Eye (tissue), 1 donor: ENCODE measurements around the gene BAIAP2.

ENCODE experiments used
- DNase-seq: peaks from one replicate; pipeline ENCODE4 v3.0.0-alpha.2; 2015

Gene BAIAP2

DNA sequence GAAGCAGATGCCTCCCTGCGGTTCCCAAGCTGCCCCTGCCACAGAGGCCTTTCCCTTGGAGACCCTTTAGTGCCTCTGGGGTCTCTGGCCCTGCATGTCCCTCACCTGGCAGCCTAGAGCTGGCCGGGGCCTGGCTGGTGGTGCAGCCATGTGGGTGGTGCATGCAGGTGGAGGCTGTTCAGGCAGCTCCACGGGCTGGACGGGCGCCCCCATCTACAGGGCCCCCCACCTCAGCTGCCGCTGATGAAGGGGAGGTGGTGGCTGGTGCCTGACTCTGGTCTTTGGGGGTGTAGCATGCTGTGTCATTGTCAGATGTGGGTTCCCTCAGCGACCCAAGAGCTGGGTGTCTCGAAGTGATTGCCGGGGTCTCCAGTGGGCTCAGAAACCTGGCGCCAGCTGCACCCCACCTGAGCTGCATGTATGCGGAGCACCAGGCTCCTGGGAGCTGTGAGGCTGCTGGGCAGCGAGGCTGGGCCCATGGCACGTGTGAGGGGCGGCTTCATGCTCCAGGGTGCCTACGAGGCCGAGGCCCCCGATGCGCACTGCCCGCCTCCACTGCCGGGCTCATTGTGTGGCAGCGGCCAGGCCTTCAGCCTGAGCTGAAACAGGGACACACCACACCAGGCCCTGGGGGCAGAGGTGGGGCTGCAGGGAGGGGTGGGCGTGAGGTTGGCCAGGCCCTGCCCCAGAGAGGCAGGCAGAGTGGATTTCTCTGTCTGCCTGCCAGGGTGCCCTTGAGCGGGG, 57.0 kb downstream of the BAIAP2 start:
- no peak for DNase-seq

DNA sequence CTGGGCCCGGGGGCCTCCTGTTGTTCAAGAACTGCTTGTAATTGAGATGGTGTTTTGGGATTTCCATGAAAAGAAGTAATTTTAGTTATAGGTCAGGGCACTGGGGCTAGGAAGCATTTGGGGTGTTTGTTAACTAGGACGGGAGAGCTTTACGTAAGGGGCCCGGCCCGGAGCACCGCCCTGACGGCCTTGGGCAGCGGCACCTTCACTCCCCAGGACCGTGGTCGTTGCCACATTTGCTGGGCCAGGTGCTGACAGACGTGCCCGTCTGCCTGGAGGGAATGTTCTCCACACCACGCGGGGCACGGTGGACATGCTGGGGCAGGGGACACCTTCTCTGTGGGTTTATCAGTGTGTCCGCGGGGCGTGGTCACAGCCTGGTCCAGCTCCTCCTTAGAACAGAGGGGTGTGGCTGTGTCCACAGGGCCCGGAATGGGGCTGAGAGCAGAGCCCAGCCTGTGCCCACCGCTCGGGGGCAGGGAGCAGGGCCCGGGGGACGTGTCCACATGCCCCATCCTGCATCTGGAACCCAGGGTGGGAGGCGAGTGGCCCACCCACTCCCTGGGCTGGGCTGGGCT, 57.7 kb downstream of the BAIAP2 start:
- no peak for DNase-seq

DNA sequence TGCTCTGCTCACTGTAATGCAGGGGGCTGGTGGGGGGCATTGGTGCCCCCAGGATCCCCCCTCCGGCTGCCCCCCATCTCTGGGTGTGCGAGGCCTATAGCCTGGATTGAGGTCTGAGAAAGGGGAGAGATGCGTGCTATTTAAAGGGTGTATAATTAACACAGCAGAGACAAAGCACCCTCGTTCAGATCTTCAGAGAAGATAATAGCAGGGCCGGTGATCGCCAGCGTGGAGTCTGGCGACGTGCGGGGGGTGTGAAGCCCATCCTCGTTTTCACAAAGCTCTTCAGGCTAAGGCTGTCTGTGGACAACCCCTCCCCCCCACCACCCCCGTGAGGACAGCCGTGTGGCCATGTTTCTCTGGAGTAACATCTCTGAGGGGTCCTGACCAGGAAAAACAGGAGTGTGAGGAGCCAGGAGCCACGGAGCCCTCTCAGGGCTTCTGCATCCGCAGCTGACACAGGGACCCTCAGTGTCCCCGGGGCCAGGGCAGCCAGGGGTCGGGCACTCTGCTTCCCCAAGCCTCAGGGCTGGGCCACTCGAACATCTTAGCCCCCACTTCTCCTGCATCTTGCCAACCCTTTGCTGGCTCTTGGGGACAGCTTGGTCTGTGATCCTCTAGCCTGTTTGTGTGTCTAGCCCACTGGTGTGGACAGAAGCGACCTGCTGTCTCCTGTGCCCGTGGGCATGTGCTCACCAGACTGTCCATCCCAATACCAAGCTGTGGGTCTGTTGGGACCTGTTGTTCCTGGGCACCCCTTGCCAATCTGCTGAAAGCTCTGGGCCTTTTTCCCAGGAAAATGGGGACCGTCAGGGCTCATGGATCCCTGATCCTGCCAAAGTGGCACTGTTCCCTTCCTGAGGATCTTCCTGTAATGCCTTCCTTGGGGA, 58.9 kb downstream of the BAIAP2 start:
- peak; percentile 43 for DNase-seq

DNA sequence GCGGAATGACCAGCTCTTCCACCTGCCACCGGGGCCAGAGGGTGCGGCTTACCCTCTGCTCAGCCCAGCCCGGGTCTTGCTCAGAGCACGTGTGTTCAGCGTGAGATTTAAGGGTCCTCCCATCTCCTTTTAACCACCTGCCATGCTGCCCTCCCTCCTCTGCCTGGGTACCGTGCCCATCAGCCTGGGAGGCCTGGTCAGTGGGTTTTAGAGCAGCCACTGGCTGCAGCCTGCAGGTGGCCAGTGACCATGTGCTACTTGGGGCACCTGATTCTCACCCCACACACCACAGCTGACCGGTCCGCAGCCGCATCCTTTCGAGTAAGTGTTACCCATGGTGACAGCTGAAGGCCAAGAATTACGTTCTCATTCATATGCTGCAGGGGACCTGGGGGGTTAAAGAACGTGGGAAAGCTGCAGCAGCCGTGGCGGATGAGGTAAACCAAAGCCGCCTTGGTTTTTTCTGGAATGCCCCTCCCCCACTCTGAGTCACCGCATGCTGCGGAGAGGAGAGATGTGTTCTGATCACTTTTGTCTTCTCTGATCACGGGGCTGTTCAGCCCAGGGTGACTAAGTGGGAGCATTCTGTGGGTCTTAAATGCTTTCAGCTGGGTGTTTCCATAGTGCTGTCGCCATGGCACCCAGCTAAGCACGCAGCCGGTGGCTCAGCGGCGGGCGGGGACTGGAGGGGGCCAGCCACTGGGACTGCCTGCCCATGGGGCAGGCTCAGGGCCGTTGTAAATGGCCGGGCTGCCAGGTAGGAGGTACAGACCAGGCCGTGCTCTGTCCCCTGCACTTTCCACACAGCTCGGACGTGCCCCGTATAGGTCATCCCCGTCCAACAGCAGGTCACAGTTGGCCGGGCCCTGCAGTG, 59.8 kb downstream of the BAIAP2 start:
- peak; percentile 97 for DNase-seq

DNA sequence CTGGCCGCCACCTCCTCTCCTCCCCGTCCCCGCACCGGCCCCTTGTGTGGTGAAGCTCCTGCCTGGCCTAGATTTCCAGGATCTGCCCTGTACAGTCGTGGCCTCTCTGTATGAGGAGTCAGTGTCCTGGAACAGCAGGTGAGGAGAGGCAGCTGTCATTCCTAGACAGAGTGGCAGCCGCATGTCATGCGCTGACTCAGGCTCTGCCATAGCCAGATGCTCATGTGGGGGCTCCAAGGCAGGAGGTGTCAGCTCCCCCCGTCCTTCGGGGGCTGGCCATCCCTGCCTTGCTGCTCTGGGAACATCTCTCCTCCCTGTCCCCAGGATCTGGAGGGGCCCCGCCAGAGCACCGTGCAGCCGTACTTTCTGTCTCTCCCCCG, 60.4 kb downstream of the BAIAP2 start:
- DNase-seq: no peak

DNA sequence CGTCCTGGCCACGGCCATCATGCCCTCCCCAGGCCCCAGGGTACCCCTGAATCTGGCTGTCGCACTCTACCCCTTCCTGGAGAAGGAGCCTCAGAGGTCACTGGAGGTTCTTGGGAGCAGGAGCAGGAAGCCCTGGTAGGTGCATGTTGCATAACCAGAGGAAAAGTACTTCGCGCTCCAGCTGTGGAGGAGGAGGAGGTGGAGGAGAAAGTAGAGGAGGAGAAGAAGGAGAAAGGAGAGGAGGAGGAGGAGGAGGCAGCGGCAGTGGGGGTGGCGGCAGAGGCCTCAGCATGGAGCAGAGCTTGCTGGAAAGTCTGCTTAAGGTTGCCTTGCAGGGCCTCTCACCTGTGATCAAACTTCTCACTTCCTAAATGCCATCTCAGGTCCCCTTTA, 61.8 kb downstream of the BAIAP2 start:
- DNase-seq: peak; percentile 27

DNA sequence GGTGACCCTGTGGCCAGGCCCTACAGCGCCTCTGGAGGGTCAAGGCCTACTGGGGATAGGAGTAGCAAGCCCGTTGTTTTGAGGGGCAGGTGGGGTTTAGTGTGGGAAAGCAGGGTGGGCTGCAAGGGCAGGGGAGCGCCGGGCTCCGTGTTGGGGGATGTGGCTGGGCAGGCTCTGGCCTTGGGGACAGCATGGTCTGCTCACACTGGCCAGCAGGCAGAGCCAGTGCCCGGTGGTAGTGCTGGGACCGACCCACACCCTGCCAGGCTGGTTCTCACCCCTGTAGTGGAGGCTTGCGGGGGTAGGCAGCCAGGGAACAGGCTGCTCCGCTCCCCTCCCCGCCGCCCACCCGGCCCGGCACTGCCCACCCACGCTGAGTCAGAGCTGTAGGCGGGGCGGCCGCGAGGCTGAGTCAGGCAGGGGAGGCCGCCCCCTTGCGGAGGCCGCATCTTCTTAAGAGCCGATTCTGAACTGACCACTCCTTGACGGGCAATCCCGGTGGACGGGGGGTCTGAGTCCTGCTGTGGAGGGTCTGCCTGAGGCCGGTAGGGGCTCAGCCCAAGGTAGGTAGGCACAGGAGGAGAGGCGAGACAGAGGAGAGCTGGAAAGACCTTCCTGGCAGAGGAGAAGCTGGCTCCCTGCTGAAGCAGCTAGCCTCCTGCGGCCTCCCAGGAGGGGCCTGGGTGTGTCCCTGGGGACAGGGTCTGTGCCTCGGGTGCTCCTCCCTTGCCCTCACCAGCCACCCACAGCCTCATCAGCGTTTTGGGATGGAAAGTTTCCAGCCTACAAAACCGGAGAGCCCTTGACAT, 62.4 kb downstream of the BAIAP2 start:
- peak; percentile 94 for DNase-seq

DNA sequence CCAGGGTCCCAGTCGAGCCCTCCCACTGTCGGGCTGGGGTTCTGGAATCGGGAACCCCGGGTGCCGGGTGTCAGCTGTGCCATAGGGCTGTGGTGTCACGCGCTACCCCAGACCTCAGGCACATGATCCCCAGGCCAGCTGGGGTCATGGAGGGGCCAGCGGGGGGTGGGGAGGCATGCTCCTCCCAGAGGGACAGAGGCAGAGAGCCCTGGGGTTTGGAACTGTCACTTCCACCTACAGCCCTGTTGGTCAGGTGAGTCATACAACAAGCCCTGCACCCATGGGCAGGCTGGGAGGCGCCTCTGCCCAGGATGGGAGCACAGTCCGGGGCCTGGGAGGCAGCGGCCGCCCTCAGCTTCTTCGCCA, 63.0 kb downstream of the BAIAP2 start:
- no peak for DNase-seq

DNA sequence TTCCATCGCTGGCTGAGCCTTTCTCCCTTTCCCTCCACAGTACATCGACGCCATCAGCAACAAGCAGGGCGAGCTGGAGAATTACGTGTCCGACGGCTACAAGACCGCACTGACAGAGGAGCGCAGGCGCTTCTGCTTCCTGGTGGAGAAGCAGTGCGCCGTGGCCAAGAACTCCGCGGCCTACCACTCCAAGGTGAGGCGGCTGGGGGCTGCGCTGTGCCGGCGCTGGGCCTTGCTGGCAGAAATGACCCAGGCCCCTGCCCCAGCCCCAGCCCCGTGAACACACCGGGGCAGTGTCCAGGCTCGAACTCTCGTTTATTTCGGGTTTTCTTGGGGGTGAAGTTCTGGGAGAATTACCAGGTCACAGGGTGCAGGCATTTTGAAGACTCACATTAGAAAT, 64.9 kb downstream of the BAIAP2 start:
- DNase-seq: no peak

DNA sequence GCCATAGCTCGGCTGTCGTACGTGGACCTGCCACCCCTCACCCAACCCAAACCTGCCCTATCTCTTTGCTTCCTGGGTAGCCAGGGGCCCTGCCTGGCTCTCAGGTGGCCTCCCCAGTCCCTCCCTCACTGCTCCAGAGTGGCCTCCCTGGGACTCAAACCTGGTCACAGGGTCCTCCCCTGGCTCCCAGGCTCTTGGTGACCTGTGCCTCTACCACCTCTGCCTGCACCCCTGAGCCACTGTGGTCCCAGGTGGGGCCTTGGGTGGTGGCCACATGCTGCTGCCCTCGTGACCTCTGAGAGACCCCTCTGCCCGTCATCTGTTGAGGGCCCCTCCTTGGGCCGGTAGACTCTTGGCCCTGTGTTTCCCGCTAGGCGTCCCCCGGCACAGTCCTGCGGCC, 65.7 kb downstream of the BAIAP2 start:
- no peak for DNase-seq

DNA sequence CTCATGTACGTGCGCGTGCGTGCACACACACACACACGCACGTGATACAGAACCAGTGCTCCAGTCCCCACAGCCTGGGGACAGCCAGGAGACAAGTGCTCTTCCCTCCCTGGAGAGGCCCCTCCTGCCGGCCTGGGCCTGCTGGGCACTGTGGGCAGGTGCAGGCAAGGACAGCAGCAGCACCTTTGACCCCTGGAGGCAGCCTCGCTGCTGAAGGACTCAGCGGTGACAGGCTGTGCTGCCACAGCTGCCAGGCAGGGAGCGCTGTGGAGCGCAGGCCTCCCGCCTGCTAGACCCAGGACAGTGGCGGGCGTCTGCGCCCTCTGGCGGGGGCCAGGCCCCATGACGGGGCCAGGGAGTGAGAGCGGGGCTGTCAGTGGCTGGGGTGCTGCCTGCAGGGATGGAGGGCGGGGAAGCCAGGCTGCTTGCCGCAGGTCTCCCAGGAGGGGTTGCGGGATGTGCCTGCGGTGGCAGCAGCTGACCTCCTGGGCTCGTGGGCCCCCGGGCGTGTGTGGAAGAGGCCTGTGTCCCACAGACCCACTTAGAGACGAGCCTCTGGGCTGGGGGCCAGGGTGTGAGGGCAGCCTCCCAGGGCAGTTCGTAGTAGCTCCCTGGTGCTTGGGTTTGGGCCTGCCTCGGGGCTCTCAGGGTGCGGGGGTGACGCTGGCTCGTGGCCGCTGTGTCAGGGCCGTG, 66.8 kb downstream of the BAIAP2 start:
- DNase-seq: peak; percentile 91

DNA sequence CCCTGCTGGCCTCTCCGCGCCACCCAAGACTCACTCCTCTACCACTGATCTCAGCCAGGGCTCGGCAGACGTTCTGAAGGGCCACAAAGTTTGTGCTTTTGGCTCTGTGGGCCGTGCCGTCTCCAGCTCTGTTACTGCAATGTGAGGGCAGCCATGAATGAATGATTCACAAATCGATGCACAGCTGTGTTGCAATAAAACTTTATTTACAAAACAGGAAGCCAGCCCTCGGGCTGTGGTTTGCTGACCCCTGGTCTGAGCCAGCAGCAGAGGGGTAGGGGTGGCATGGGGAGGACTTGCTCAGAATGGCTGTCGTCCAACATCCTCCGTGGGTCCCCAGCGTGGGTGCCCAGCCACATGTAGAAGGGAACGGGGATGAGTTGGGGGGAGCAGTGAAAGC, 67.4 kb downstream of the BAIAP2 start:
- no peak for DNase-seq

DNA sequence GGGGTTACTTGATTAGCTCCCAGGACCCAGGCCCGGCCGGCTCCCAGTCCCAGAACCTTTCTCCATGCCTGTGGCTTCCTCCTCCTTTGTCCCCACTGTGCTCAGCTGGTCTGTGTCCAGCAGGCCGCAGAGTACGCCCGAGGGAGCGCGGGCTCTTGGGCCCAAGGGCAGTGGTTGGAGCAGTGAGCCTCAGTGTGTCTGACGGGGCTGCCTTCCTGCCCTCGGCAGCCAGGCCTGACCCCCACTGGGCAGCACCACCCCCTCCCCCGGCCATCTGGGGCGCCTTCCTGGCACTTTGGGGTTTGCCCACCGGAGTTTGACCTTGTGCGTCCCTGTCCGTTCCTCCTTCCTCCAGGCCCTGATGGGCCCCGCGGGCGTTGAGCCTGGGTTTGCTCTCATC, 67.9 kb downstream of the BAIAP2 start:
- no peak for DNase-seq

DNA sequence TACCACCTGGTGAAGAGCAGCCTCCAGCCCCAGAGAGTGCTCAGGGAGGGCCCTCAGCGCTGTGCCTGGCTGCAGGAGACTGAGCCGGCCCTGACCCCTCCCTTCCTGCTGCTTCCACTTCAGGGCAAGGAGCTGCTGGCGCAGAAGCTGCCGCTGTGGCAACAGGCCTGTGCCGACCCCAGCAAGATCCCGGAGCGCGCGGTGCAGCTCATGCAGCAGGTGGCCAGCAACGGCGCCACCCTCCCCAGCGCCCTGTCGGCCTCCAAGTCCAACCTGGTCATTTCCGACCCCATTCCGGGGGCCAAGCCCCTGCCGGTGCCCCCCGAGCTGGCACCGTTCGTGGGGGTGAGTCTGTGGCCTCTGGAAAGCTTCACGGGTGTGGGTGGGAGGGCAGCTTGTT, 68.4 kb downstream of the BAIAP2 start:
- DNase-seq: no peak

DNA sequence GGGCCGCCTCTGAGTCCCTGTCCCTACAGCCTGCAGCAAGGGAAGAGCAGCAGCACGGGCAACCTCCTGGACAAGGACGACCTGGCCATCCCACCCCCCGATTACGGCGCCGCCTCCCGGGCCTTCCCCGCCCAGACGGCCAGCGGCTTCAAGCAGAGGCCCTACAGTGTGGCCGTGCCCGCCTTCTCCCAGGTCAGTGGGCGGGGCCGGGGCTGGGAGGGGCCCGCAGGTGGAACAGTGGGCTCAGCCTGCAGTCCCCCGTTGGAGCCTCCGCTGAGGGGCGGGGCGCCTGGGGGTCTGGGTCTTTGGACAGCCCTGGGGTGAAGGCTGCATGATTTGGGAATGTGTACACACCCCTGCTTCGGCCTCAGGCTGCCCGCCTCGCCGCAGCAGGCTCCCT, 71.8 kb downstream of the BAIAP2 start:
- no peak for DNase-seq

DNA sequence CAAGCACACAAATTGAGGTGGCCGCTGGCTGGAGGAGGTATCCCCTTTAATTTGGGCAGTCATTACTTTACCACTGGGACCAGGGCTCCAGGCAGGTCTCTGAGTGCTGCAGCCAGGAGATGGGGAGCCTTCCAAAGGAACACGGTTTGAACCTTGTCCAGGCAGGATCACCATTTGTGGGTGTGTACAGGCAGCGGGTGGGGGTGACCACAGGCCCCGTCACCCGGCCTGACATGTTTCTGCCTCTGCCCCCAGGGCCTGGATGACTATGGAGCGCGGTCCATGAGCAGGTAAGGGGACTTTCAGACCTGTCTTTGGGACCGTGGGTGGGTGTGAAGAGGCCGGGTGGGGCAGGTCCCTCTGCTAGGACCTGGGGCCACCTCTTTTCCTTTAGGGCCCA, 73.3 kb downstream of the BAIAP2 start:
- DNase-seq: no peak

DNA sequence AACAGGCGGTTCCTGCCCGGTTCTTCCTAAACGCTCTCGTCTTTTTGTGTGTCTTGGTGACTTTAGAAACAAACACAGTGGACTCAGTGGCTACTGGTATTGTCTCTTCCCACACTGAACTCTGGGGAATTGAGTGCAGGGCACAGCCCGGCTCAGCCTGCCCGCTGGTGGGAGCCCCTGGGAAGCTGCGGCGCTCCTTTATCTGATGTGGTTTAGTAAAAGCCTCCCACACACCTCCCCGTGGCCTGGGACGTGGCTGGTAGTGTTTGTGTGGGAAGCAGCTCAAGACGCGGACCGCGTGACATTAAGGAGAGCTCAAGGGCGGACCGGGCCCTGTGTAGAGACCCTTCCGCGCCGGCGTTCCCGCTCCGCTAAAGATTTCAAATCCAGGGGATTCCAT, 75.0 kb downstream of the BAIAP2 start:
- DNase-seq: no peak

DNA sequence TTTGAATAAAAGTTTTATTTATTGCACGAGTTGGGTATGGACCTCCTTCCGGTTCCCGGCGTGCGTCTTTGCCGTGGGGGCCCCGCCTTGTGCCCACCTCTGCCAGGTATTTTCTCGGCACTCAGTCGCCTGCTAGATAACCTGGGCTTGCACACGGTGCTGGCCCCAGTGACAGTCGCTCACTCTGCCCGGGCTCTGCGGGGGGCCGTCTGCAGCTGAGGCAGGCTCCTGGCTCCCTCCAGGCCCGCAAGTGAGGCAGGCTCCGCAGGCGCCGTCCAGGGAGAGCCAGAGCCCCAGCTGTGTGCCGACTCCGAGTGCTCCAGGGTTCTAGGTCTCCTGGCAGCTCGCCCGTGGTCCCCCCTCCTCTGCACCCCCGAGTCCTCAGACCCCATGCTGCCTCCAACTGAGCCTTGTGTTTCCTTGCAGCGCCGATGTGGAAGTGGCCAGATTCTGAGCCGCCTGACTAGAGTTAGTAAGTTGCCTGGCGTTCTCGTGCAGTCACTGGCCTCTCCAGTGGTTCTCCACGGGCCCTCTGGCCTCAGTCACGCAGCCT, 75.6 kb downstream of the BAIAP2 start:
- DNase-seq: no peak

DNA sequence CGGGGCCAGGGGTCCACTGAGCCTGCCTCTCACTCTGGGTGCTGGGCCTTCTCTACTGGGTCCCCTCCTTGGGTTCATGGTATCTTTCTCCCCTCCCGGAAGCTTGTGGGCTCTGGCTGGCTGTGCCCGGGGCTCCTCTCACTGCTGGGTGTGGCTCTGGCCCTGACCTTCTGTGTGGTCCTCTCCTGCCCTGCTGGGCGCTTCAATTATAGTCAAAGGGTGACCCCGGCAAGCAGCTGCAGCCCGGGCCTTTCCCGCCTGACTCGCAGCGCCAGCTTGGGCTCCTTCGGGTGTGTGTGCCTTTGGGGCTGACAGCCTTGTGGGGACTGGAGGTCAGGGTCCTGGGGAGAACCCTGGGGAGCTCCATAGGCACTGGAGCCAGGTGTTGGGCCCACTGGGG, 76.1 kb downstream of the BAIAP2 start:
- DNase-seq: no peak

DNA sequence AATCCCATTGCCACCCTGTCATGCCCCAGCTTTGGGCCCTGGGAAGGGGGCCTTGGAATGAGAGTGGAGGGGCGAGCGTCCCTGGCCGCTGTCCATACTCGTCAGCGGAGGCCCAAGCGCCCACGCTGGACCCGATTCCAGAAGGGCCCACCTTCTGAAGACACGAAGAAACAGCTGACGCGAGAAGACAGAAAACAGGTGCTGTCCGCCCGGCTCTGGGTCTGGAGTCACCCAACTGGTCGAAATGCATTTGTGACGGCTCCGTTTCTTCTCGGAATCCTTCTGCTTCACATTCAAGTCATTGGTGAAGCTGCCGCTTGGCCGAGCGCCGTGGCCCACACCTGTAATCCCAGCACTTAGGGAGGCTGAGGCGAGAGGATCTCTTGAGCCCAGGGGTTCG, 77.5 kb downstream of the BAIAP2 start:
- no peak for DNase-seq

DNA sequence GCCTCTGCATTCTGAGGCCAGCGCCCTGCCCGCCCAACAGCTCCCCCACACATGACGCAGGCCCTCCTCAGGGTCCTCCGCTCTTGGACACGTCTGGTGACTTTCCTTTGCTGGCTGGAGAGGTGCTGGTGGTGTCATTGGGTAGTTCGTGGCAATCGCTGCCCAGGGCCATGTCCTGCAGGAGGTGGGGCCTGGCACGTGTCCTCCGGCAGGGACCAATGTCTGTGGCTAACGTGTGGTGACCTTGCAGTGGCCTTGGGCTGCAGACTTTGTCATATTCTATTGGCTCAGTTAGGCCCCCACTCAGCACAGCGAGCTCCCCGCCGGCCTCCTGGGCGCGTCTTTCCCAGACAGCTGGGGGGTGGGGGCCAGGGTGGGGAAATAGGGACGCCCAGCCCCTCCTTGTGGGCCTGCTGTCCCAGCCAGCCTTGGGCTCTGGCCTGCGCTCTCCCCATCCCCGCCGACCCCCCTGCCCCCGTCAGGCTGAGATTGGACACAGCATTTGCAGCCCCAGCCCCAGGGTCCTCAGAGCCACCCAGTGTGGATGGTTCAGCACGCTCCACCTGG, 78.3 kb downstream of the BAIAP2 start:
- no peak for DNase-seq
